Measurements from ENCODE around the gene TUBB4B.
"Not testable (repeated sequence)": the region's sequence is repeated elsewhere in the genome, so short reads cannot be mapped to it uniquely, and the experiment has no call there.

TUBB4B gene

DNA sequence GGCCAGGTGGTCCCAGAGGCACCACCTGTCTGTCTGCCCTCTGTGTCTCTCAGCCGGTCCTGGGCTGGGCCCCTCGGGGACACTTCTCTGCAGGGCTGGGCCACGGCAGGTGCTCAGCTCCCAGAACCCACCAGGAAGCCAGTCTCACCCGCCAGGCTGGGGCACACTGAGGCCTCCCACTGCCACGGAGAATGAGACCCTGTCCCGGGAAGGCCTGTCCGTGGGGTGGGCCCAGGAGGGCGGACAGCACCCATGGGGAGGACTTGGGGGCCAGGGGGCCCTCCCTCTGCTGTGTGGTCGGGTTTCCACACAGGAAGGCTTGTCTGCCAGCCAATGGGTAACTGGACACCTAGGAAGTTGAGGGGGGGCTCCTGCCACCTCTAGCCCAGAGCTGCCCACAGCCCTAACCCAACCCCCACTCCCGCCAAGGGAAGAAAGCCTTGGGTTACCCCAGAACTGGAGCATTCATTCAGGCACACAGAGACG lies 4.1 kb upstream of the TUBB4B start:
- H3K36me3 ChIP-seq (ENCODE audit: insufficient read depth, low read length): peaks cover 5% of the 10 kb centered on the region
- peak overlapping the region; percentile 52 for H3K4me2 ChIP-seq (ENCODE audit: insufficient read depth, low read length)
- H3K27me3 ChIP-seq (ENCODE audit: insufficient read depth, low read length, poor library complexity): no peaks in the 10 kb centered on the region
- H3K27ac ChIP-seq (ENCODE audit: low read length): no peak overlapping the region
- no peak overlapping the region for H3K4me3 ChIP-seq (ENCODE audit: low read depth in 1 of 2, low read length in 2 of 2)
- ATAC-seq (ENCODE audit: insufficient read depth, low read depth) (no peak), DNase-seq (no peak)
- H2AFZ ChIP-seq (ENCODE audit: low read depth, low read length): peak overlapping the region; percentile 8; the same call in 1 of the 2 replicates
- H3K79me2 ChIP-seq (ENCODE audit: insufficient read depth, low read length): peaks cover 14% of the 10 kb centered on the region
- TF ChIP-seq, protein P1, sequence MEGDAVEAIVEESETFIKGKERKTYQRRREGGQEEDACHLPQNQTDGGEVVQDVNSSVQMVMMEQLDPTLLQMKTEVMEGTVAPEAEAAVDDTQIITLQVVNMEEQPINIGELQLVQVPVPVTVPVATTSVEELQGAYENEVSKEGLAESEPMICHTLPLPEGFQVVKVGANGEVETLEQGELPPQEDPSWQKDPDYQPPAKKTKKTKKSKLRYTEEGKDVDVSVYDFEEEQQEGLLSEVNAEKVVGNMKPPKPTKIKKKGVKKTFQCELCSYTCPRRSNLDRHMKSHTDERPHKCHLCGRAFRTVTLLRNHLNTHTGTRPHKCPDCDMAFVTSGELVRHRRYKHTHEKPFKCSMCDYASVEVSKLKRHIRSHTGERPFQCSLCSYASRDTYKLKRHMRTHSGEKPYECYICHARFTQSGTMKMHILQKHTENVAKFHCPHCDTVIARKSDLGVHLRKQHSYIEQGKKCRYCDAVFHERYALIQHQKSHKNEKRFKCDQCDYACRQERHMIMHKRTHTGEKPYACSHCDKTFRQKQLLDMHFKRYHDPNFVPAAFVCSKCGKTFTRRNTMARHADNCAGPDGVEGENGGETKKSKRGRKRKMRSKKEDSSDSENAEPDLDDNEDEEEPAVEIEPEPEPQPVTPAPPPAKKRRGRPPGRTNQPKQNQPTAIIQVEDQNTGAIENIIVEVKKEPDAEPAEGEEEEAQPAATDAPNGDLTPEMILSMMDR (IDR thresholded peaks at IDR 0.05; ENCODE audit: borderline replicate concordance, extremely low read depth, low read length, poor library complexity, severe bottlenecking): no peak
- no peak for TF ChIP-seq EZH2 (IDR thresholded peaks at IDR 0.05; ENCODE audit: borderline replicate concordance, low read depth, low read length, severe bottlenecking)
- no peaks in the 10 kb centered on the region for H3K9me3 ChIP-seq (ENCODE audit: insufficient read depth, low read length, severe bottlenecking)
- peaks cover 40% of the 10 kb centered on the region for H3K4me1 ChIP-seq (ENCODE audit: insufficient read depth, low read length)
- peaks cover 18% of the 10 kb centered on the region for H4K20me1 ChIP-seq (ENCODE audit: insufficient read depth, low read length)
- H3K9ac ChIP-seq (ENCODE audit: low read depth, low read length): peak overlapping the region; percentile 38

DNA sequence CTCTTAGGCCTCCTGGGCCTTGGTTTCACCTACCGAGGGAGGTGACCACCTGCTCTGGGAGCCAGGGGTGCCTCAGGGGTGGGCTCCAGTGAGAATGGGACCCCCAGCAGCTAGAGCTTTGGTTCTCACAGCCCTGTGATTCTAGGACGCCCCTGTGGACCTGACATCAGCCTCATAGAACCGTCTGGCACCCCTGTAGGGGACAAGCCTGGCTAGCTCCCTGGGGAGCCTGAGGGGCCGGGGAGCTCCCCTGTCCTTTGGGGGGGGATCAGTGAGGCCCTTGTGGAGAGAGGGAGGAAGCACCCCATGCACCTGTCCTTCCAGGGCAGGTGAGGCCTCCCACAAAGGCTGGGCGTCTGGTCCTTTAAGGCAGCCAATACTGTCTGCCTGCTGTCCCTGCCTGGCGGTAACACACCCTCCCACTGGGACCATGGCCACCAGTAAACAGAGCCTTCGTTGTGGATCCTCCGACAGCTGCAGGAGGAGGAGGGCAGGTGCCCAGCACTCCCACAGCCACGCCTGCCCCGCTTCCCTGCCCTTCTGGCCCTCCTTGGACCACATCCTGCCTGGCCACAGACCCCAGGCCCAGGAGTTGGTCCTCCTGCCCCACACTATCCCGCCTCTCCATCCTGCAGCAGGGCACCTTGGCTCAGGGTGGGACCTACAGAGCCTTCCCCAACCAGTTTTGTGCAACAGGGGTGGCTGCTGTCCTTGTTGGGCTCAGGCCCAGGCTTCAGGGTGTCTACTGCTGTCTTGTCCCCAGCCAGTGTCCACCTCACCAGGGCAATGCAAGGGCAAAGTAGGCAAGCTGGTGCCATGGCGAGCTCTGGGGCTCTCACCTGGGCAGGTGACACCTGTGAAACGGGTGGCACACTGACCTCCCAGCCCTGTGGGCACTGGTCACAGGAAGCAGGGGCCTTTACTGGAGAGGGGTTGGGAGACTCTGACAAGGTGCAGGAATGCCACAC lies 3.0 kb upstream of the TUBB4B start:
- H3K79me2 ChIP-seq (ENCODE audit: insufficient read depth, low read length): peaks cover 25% of the 10 kb centered on the region
- no peak for TF ChIP-seq EZH2 (IDR thresholded peaks at IDR 0.05; ENCODE audit: borderline replicate concordance, low read depth, low read length, severe bottlenecking)
- TF ChIP-seq, protein P1 (IDR thresholded peaks at IDR 0.05; ENCODE audit: borderline replicate concordance, extremely low read depth, low read length, poor library complexity, severe bottlenecking): no peak
- no peak overlapping the region for H2AFZ ChIP-seq (ENCODE audit: low read depth, low read length)
- ATAC-seq (ENCODE audit: insufficient read depth, low read depth): no peak
- H3K27me3 ChIP-seq (ENCODE audit: insufficient read depth, low read length, poor library complexity): no peaks in the 10 kb centered on the region
- DNase-seq: no peak
- H3K9ac ChIP-seq (ENCODE audit: low read depth, low read length): no peak overlapping the region; the same call in 1 of the 2 replicates
- H3K27ac ChIP-seq (ENCODE audit: low read length): no peak overlapping the region
- H4K20me1 ChIP-seq (ENCODE audit: insufficient read depth, low read length): peaks cover 29% of the 10 kb centered on the region
- H3K36me3 ChIP-seq (ENCODE audit: insufficient read depth, low read length): peaks cover 15% of the 10 kb centered on the region
- H3K4me2 ChIP-seq (ENCODE audit: insufficient read depth, low read length): 0 out of 2 replicates have a peak overlapping the region, but pooled peaks have one; percentile 12
- H3K4me1 ChIP-seq (ENCODE audit: insufficient read depth, low read length): peaks cover 50% of the 10 kb centered on the region
- H3K4me3 ChIP-seq (ENCODE audit: low read depth in 1 of 2, low read length in 2 of 2): no peak overlapping the region
- H3K9me3 ChIP-seq (ENCODE audit: insufficient read depth, low read length, severe bottlenecking): no peaks in the 10 kb centered on the region

DNA sequence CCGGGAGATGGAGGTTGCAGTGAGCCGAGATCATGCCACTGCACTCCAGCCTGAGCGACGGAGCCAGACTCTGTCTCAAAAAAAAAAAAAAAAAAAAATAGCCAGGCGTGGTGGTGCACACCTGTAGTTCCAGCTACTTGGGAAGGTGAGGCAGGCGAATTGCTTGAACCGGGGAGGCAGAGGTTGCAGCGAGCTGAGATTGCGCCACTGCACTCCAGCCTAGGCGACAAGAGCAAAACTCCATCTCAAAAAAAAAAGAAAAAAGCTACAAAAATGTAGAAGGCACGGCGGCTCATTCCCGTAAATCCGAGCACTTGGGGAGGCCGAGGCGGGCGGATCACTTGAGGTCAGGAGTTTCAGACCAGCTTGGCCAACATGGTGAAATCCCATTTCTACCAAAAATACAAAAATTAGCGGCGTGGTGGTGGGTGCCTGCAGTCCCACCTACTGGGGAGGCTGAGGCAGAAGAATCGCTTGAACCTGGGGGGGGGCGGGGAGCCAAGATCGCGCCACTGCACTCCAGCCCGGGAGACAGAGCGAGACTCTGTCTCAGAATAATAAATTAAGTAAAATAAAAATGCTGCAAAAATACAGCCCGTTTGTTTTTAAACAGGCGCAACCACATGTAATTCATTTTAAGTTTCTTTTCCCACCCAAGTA lies 1.4 kb upstream of the TUBB4B start:
- peak overlapping the region; percentile 68; the same call in 1 of the 2 replicates for H2AFZ ChIP-seq (ENCODE audit: low read depth, low read length)
- peak overlapping the region; percentile 89 for H3K27ac ChIP-seq (ENCODE audit: low read length)
- H3K4me2 ChIP-seq (ENCODE audit: insufficient read depth, low read length): peak overlapping the region; percentile 91
- ATAC-seq (ENCODE audit: insufficient read depth, low read depth); H3K9me3 ChIP-seq (ENCODE audit: insufficient read depth, low read length, severe bottlenecking); H3K27me3 ChIP-seq (ENCODE audit: insufficient read depth, low read length, poor library complexity); DNase-seq: not testable (repeated sequence)
- peaks cover 55% of the 10 kb centered on the region for H3K4me1 ChIP-seq (ENCODE audit: insufficient read depth, low read length)
- H3K36me3 ChIP-seq (ENCODE audit: insufficient read depth, low read length): peaks cover 25% of the 10 kb centered on the region
- H3K9ac ChIP-seq (ENCODE audit: low read depth, low read length): peak overlapping the region; percentile 89
- H3K4me3 ChIP-seq (ENCODE audit: low read depth in 1 of 2, low read length in 2 of 2): peak overlapping the region; percentile 35 to 77; a peak in 3 of 4 replicates
- H3K79me2 ChIP-seq (ENCODE audit: insufficient read depth, low read length): peaks cover 25% of the 10 kb centered on the region
- peaks cover 44% of the 10 kb centered on the region for H4K20me1 ChIP-seq (ENCODE audit: insufficient read depth, low read length)

Measured in DND-41 (cell line).